ENCODE results near the gene CACNA1D. TPM values are rescaled to one million over a fixed set of nuclear protein-coding genes. Genes with fewer than 3 reads are reported as not detected.
A peak's percentile ranks its signal among the peaks of the same experiment; 100 is the strongest.

Gene CACNA1D
- total RNA-seq, 1 donor from 2014 or later, result 1.1 TPM

DNA sequence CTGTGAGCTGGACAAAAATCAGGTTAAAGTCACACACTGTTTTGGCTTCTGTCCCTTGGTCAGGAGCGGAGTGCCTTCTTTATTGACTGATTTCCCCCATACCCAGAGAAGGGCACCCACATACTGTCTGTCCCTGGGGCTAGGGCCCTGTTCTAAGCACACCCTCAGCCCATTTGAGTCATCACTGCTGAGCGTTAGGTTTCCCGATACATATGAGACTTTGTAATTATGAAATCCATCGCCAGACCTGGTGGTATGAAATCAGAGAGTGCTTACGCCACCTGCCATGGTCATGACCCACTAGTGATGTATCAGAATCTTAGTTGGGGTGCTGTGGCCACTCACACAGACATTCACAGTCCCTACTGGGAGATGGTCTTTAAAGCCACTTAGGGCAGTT, 255.0 kb downstream of the CACNA1D start:
- intact Hi-C loops (cut with micrococcal nuclease), result no loop called here
- TF ChIP-seq, protein P1, sequence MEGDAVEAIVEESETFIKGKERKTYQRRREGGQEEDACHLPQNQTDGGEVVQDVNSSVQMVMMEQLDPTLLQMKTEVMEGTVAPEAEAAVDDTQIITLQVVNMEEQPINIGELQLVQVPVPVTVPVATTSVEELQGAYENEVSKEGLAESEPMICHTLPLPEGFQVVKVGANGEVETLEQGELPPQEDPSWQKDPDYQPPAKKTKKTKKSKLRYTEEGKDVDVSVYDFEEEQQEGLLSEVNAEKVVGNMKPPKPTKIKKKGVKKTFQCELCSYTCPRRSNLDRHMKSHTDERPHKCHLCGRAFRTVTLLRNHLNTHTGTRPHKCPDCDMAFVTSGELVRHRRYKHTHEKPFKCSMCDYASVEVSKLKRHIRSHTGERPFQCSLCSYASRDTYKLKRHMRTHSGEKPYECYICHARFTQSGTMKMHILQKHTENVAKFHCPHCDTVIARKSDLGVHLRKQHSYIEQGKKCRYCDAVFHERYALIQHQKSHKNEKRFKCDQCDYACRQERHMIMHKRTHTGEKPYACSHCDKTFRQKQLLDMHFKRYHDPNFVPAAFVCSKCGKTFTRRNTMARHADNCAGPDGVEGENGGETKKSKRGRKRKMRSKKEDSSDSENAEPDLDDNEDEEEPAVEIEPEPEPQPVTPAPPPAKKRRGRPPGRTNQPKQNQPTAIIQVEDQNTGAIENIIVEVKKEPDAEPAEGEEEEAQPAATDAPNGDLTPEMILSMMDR (IDR thresholded peaks at IDR 0.05; ENCODE audit: borderline replicate concordance), result no peak
- H3K27ac ChIP-seq (replicated peaks), result no peak overlapping the region
- H3K27me3 ChIP-seq (ENCODE audit: low read depth), result peaks cover 7% of the 10 kb centered on the region
- H3K36me3 ChIP-seq, result no peaks in the 10 kb centered on the region
- no peaks in the 10 kb centered on the region for H3K9me3 ChIP-seq (replicated peaks)
- H3K4me3 ChIP-seq, result no peak overlapping the region
- DNase-seq, result no peak
- H3K4me1 ChIP-seq, result no peaks in the 10 kb centered on the region

DNA sequence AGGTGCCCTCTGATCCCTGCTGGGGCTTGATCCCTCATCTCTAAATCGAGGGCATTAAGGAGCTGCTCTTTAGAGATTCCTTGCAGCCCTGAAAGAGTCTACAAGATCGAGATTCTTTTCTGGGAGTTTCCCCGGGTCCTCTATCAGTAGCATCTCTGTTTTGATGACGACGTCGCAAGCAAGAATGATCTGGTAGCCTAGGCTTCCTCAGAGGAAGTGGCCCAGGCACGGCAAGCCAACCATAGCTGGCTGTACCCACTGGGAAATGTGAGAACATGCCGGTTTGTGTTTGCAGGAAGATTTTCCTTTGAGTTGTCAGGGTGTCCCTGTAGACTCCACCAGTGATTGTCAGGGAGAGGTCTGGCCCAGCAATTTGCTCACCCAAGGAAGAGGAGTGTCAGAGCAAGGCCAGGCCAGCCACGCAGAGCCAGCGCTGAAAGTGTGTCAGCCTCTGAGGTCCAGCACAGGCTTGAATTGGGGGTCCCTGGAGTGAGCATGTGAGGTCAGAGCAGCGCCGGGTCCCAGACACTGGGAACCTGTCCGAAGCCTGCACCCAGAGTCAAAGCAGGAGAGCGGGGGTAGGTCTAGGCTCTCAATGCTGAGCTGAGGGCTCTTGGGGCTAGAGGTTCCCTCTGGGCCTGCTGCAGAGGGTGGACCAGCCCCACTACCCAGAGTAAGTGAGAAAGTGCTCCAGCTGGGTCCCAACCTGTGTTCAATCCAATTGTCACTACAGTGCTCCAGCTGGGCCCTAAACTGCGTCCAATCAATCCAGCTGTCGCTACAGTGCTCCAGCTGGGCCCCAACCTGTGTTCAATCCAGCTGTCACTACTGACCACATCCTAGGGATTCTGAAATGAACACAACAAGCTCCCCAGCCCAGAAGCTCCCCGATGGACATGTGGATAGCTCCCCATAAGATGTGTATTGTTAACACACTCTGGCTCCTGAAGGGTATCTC, 256.1 kb downstream of the CACNA1D start:
- peaks cover 7% of the 10 kb centered on the region for H3K27me3 ChIP-seq (ENCODE audit: low read depth)
- intact Hi-C loops (cut with micrococcal nuclease), result no loop called here
- TF ChIP-seq, protein P1 (IDR thresholded peaks at IDR 0.05; ENCODE audit: borderline replicate concordance), result no peak
- no peaks in the 10 kb centered on the region for H3K4me1 ChIP-seq
- peak; percentile 50 for DNase-seq
- no peak overlapping the region for H3K27ac ChIP-seq (replicated peaks)
- no peak overlapping the region for H3K4me3 ChIP-seq
- H3K36me3 ChIP-seq, result no peaks in the 10 kb centered on the region
- no peaks in the 10 kb centered on the region for H3K9me3 ChIP-seq (replicated peaks)

DNA sequence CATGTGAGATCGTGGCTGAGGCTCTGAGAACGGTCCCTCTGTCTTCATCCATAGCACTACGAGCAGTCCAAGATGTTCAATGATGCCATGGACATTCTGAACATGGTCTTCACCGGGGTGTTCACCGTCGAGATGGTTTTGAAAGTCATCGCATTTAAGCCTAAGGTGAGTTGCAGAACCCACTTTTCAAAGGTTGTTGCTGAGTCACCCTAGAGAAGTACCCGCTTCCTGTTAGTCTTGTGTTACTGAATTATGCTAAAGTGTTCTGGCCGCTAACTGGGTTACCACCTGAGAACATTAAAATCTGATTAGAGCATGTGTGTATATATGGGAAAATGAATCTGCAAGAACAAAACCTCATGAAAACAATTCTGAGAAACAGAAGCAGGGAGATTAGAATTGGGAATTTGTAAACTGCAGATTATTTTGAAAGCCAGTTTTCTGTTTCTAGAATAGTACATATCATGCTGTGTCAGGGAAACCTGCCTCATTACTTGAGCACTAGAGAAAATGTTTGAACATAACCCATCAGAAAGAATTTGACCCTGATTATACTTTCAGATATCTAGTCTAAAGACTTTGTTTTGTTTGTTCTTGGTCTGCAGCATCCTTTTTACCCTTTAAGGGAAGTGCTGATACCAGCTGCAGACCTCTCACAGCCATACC, 259.2 kb downstream of the CACNA1D start:
- no peak for DNase-seq
- Histone ChIP-seq H3K27me3 (ENCODE audit: low read depth) (peaks cover 10% of the 10 kb centered on the region), H3K4me1 (no peaks in the 10 kb centered on the region), H3K36me3 (no peaks in the 10 kb centered on the region), H3K9me3 (replicated peaks) (no peaks in the 10 kb centered on the region), H3K4me3 (no peak overlapping the region), H3K27ac (replicated peaks) (no peak overlapping the region)
- intact Hi-C loops (cut with micrococcal nuclease), result no loop called here
- TF ChIP-seq, protein P1 (IDR thresholded peaks at IDR 0.05; ENCODE audit: borderline replicate concordance), result no peak

DNA sequence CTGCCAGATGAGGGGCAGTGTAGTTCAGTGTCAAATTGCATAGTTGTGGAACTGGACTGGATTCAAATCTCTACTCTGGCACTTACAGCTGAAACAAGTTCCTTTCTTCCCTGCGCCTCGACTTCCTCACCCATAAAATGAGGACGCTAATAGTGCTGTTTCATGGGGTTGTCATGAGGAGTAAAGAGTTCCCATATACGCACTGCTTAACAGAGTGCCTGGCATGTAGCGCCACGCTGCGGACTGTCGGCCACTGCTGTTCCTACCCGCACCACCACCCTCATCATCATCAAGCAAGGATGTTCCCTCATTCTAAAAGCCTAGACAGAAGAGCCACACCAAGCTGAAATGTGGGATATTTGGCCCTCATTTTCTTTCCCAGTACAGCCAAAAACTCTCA, 259.9 kb downstream of the CACNA1D start:
- H3K27me3 ChIP-seq (ENCODE audit: low read depth), result peaks cover 10% of the 10 kb centered on the region
- intact Hi-C loops (cut with micrococcal nuclease), result no loop called here
- no peak overlapping the region for H3K4me3 ChIP-seq
- H3K4me1 ChIP-seq, result no peaks in the 10 kb centered on the region
- TF ChIP-seq, protein P1 (IDR thresholded peaks at IDR 0.05; ENCODE audit: borderline replicate concordance), result no peak
- H3K36me3 ChIP-seq, result no peaks in the 10 kb centered on the region
- no peak for DNase-seq
- no peak overlapping the region for H3K27ac ChIP-seq (replicated peaks)
- no peaks in the 10 kb centered on the region for H3K9me3 ChIP-seq (replicated peaks)

DNA sequence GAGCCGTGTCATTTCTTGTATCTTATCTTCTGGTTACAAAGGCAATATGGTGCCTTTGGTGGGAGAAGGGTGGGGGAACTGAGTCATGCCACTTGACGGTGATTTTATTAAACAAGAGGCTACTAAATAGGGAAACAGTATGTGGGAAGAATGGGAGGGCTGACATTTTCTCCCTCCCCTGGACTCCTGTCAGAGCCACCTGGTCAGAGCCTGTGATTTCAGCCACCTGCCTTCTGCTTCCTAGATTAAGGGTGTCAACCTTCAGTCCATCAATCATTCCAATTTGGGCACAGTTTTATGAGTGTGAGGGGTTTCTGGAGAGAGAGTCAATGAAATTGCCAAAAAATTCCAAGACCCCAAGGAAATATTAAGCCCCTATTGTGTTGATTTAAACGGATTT, 264.4 kb downstream of the CACNA1D start:
- intact Hi-C loops (cut with micrococcal nuclease), result no loop called here
- Histone ChIP-seq H3K4me3 (no peak overlapping the region), H3K9me3 (replicated peaks) (no peaks in the 10 kb centered on the region), H3K4me1 (no peaks in the 10 kb centered on the region), H3K27me3 (ENCODE audit: low read depth) (peaks cover 28% of the 10 kb centered on the region), H3K27ac (replicated peaks) (no peak overlapping the region), H3K36me3 (no peaks in the 10 kb centered on the region)
- no peak for DNase-seq
- TF ChIP-seq, protein P1 (IDR thresholded peaks at IDR 0.05; ENCODE audit: borderline replicate concordance), result no peak
